B cell (primary cell): ENCODE measurements around the gene RAC3. TPM values are rescaled to one million over a fixed set of nuclear protein-coding genes. Genes with fewer than 3 reads are reported as not detected.

Source experiments
- ATAC-seq: fragments of 200-7000 bp; cut with Tn5 transposase; one replicate; pipeline ENCODE4 v1.10.0; 2021; ENCODE audit warnings: low read depth, mild to moderate bottlenecking, moderate number of reproducible peaks, moderate library complexity
- CTCF ChIA-PET: fragments of 350-600 bp; sonication (Branson Sonifier 250); formaldehyde crosslinking; loops from one replicate; lab custom pipeline; 2021; ENCODE audit warnings: antibody characterized with exemption, inconsistent platforms; lab: Charles Lee
- POLR2A ChIA-PET: fragments of 350-600 bp; sonication (Branson Sonifier 250); formaldehyde crosslinking; loops from one replicate; lab custom pipeline; 2021; ENCODE audit warnings: antibody characterized with exemption; lab: Charles Lee
- DNase-seq: peaks from one replicate; pipeline ENCODE4 v3.0.0; 2013
- H2AFZ ChIP-seq: 2 replicates; pipeline ENCODE4 v1.6.1; 2012; ENCODE audit warnings: mild to moderate bottlenecking, low read depth, low read length; ENCODE audit not compliant: insufficient read depth, poor library complexity, severe bottlenecking
- H3K27ac ChIP-seq, 2 donors: 1 replicate in 1 of 2; 2 replicates in 1 of 2; pipeline ENCODE4 v1.5.1; 2012 to 2013; ENCODE audit warnings: low read length in 2 of 2, mild to moderate bottlenecking in 2 of 2, moderate library complexity in 1 of 2
- H3K27me3 ChIP-seq, 4 experiments: fragments of 200-600 bp in 1 of 4; sonication (generic) in 1 of 4; replicated peaks in 1 of 4; 1 replicate in 2 of 4; 2 replicates in 2 of 4; pipeline versions ENCODE4 v1.6.1 to v1.7.0; 2013 to 2016; ENCODE audit warnings: low read length in 3 of 4, mild to moderate bottlenecking in 2 of 4, mixed read lengths in 1 of 4, moderate library complexity in 1 of 4; ENCODE audit not compliant: insufficient read depth in 4 of 4, control insufficient read depth in 3 of 4; ENCODE audit errors: control extremely low read depth in 1 of 4
- H3K36me3 ChIP-seq, 2 experiments: replicated peaks in 1 of 2; 1 replicate in 1 of 2; 2 replicates in 1 of 2; pipeline versions ENCODE4 v1.6.1 to v1.7.1; 2013; ENCODE audit warnings: low read length in 1 of 2; ENCODE audit not compliant: insufficient read depth in 2 of 2, control insufficient read depth in 1 of 2; ENCODE audit errors: control extremely low read depth in 1 of 2, extremely low read depth in 1 of 2
- H3K4me1 ChIP-seq, 2 donors: fragments of 200-600 bp in 1 of 2; sonication (generic) in 1 of 2; 1 replicate in 1 of 2; 2 replicates in 1 of 2; pipeline versions ENCODE4 v1.5.1 to v1.6.1; 2013 to 2017; ENCODE audit warnings: low read length in 2 of 2; ENCODE audit not compliant: control insufficient read depth in 2 of 2, insufficient read depth in 2 of 2
- H3K4me2 ChIP-seq: replicated peaks from 2 replicates; pipeline ENCODE3; 2012; ENCODE audit warnings: mild to moderate bottlenecking, low read depth, low read length; ENCODE audit not compliant: poor library complexity, severe bottlenecking
- H3K4me3 ChIP-seq, 5 experiments: fragments of 200-600 bp in 1 of 5; sonication (generic) in 1 of 5; 1 replicate in 3 of 5; 2 replicates in 2 of 5; pipeline versions ENCODE4 v1.5.1 to v1.7.0; 2011 to 2016; ENCODE audit warnings: low read length in 4 of 5, mild to moderate bottlenecking in 4 of 5, low read depth in 2 of 5, control low read depth in 1 of 5, moderate library complexity in 1 of 5; ENCODE audit not compliant: insufficient read depth in 1 of 5; ENCODE audit errors: control extremely low read depth in 1 of 5, extremely low read depth in 1 of 5
- H3K79me2 ChIP-seq: fragments of 200-600 bp; sonication (generic); one replicate; pipeline ENCODE4 v1.6.0; 2016; ENCODE audit warnings: low read length; ENCODE audit not compliant: control insufficient read depth, insufficient read depth
- H3K9ac ChIP-seq: fragments of 200-600 bp; sonication (generic); 2 replicates; pipeline ENCODE4 v1.6.1; 2017; ENCODE audit warnings: mild to moderate bottlenecking, low read length, moderate library complexity
- H3K9me3 ChIP-seq, 3 donors: one replicate each; pipeline versions ENCODE4 v1.6.1 to v1.7.1; 2013; ENCODE audit warnings: low read length in 2 of 3; ENCODE audit not compliant: control insufficient read depth in 2 of 3, insufficient read depth in 1 of 3; ENCODE audit errors: control extremely low read depth in 1 of 3
- H4K20me1 ChIP-seq: 2 replicates; pipeline ENCODE4 v1.6.0; 2012; ENCODE audit warnings: mild to moderate bottlenecking, low read length; ENCODE audit not compliant: insufficient read depth, control insufficient read depth, poor library complexity, severe bottlenecking
- H3K27ac Mint-ChIP-seq: one replicate; pipeline ENCODE4 v1.8.0; 2021; ENCODE audit warnings: mixed read lengths
- H3K27me3 Mint-ChIP-seq: one replicate; pipeline ENCODE4 v1.8.0; 2021; ENCODE audit warnings: mixed read lengths
- H3K4me1 Mint-ChIP-seq: one replicate; pipeline ENCODE4 v1.8.0; 2021; ENCODE audit warnings: mixed read lengths
- H3K4me3 Mint-ChIP-seq: one replicate; pipeline ENCODE4 v1.8.0; 2021; ENCODE audit warnings: mixed read lengths
- H3K9me3 Mint-ChIP-seq: one replicate; pipeline ENCODE4 v1.8.0; 2022; ENCODE audit warnings: mixed read lengths; ENCODE audit not compliant: insufficient read depth
- EZH2 ChIP-seq: IDR thresholded peaks from 2 replicates; pipeline ENCODE4 v1.6.1; 2012; ENCODE audit warnings: borderline replicate concordance, low read depth, mild to moderate bottlenecking, moderate library complexity, low read length; ENCODE audit not compliant: insufficient read depth, poor library complexity, severe bottlenecking
- WGBS: methylation state at CpG from one replicate; pipeline ENCODE4 v1.1.5; 2013; ENCODE audit warnings: missing lambda C conversion rate; ENCODE audit not compliant: insufficient coverage; 5-methylcytosine and 5-hydroxymethylcytosine counted together
- intact Hi-C: fragments of 100-400 bp; cut with micrococcal nuclease; formaldehyde crosslinking; loops from one replicate; pipeline ENCODE4 v1.10.0; 2022
- polyA plus RNA-seq: library from polyadenylated mRNA; depleted of rRNA; stranded (reverse); fragments of >200 nt; gene quantifications from 2 replicates; pipeline ENCODE4 v1.2.3, GENCODE V29; 2012
- total RNA-seq, 2 donors: library from RNA; stranded (reverse); fragments of 120-200 nt in 1 of 2; gene quantifications; 1 replicate in 1 of 2; 2 replicates in 1 of 2; pipeline versions ENCODE4 v1.2.3 to v1.2.4, GENCODE V29; 2013 to 2022
- TF ChIP-seq, protein P1 (sequence below): fragments of 200-600 bp; IDR thresholded peaks from one replicate; pipeline ENCODE4 v1.8.0; 2022; ENCODE audit warnings: antibody characterized with exemption, mild to moderate bottlenecking

The RAC3 gene
- total and polyA plus RNA-seq, 2 donors (not counting 1 experiment from before 2014, with no cell fraction given): 0.62 to 2.0 TPM

DNA sequence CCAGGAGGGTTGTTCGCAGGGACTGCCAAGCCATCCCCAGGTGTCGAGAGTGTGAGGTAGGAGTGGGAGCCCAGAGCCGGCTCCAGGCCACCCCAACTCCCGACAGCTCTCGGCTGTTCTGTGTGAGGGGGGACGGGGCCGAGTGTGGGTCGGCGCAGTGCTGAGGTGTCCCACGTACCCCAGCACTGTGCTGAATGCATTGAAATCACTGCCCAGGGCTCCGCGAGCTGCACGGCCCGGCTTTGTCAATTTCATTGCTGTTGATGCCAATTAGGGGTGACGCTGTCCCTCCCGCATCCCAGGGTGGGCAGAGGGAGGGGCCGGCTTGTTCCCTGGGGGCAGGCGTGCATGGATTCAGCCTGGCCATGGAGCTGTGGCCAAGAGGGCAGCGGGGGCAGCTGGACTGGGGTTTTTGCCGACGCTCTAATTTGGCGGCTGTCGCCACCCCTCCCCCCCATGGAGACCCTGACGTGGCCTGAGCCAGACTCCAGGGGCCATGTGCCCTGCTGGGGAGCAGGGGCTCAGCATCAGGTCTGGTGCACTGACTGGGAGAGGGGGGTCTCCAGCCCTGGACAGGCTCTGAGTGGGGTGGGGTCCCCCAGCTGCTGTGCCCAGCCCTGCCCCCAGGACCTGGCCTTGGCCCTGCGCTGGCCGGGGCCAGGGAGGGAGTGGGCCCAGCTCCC lies 23.1 kb upstream of the RAC3 start:
- Mint-ChIP-seq H3K4me3 (no peak overlapping the region), H3K9me3 (no peaks in the 10 kb centered on the region), H3K27me3 (no peaks in the 10 kb centered on the region), H3K27ac (no peak overlapping the region), H3K4me1 (no peaks in the 10 kb centered on the region)
- Histone ChIP-seq H3K4me1 (no peaks in the 10 kb centered on the region), H3K36me3 (peaks cover 0 to 7% of the 10 kb centered on the region in 2 experiments), H3K27ac (no peak overlapping the region), H3K79me2 (peaks cover under 1% of the 10 kb centered on the region), H3K27me3 (no peaks in the 10 kb centered on the region), H2AFZ (no peak overlapping the region), H3K9me3 (no peaks in the 10 kb centered on the region), H4K20me1 (no peaks in the 10 kb centered on the region), H3K4me2 (no peak overlapping the region), H3K9ac (no peak overlapping the region), H3K4me3 (no peak overlapping the region)
- DNase-seq (no peak), ATAC-seq (no peak)
- POLR2A ChIA-PET: no interaction called here
- TF ChIP-seq, protein P1, sequence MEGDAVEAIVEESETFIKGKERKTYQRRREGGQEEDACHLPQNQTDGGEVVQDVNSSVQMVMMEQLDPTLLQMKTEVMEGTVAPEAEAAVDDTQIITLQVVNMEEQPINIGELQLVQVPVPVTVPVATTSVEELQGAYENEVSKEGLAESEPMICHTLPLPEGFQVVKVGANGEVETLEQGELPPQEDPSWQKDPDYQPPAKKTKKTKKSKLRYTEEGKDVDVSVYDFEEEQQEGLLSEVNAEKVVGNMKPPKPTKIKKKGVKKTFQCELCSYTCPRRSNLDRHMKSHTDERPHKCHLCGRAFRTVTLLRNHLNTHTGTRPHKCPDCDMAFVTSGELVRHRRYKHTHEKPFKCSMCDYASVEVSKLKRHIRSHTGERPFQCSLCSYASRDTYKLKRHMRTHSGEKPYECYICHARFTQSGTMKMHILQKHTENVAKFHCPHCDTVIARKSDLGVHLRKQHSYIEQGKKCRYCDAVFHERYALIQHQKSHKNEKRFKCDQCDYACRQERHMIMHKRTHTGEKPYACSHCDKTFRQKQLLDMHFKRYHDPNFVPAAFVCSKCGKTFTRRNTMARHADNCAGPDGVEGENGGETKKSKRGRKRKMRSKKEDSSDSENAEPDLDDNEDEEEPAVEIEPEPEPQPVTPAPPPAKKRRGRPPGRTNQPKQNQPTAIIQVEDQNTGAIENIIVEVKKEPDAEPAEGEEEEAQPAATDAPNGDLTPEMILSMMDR: no peak
- TF ChIP-seq EZH2: no peak
- WGBS: 98% methylated on average over 22 of the region's 26 CpGs
- intact Hi-C loops: no loop called here
- CTCF ChIA-PET: no interaction called here

DNA sequence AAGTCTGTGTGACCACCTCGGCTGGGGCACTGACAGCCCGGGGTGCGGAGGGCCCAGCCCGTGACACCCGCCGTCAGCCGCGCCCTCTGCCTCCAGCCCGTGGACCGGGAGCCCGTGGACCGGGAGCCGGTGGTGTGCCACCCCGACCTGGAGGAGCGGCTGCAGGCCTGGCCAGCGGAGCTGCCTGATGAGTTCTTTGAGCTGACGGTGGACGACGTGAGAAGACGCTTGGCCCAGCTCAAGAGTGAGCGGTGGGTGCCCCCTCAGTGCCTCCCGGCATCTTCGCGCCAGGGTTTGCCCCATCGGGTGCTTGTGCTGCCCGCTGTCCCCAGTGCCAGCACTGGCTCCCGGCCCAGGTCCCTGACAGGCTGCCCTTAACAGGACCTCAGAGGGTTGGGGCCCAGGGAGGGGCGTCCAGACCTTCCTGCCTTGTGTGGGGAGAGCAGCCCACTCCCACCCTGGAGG lies 22.5 kb upstream of the RAC3 start:
- Histone ChIP-seq H4K20me1 (no peaks in the 10 kb centered on the region), H3K4me2 (no peak overlapping the region), H3K4me1 (no peaks in the 10 kb centered on the region), H3K9me3 (no peaks in the 10 kb centered on the region), H3K79me2 (no peaks in the 10 kb centered on the region), H3K4me3 (no peak overlapping the region), H3K36me3 (peaks cover 0 to 7% of the 10 kb centered on the region in 2 experiments), H2AFZ (no peak overlapping the region), H3K9ac (no peak overlapping the region), H3K27me3 (no peaks in the 10 kb centered on the region), H3K27ac (no peak overlapping the region)
- TF ChIP-seq, protein P1: no peak
- no peak for TF ChIP-seq EZH2
- no peak overlapping the region for H3K4me3 Mint-ChIP-seq
- H3K4me1 Mint-ChIP-seq: no peaks in the 10 kb centered on the region
- ChIA-PET POLR2A (no interaction called here), CTCF (no interaction called here)
- DNase-seq: no peak
- no peak overlapping the region for H3K27ac Mint-ChIP-seq
- no peaks in the 10 kb centered on the region for H3K9me3 Mint-ChIP-seq
- intact Hi-C loops: no loop called here
- ATAC-seq: no peak
- no peaks in the 10 kb centered on the region for H3K27me3 Mint-ChIP-seq
- WGBS: 92% methylated on average over 28 of the region's 28 CpGs
